HEK293T (cell line): Measurements from ENCODE around the gene KIAA1614.

Experiments
- BHLHE40 ChIP-seq: fragments of 450-650 bp; IDR thresholded peaks from 2 replicates; pipeline ENCODE4 v1.6.1; 2016; ENCODE audit warnings: mild to moderate bottlenecking, moderate library complexity, borderline replicate concordance
- CTBP1 ChIP-seq: fragments of 450-650 bp; IDR thresholded peaks from 2 replicates; pipeline ENCODE4 v1.6.1; 2016; ENCODE audit warnings: borderline replicate concordance
- ELF4 ChIP-seq: fragments of 450-650 bp; IDR thresholded peaks from 2 replicates; pipeline ENCODE4 v1.6.1; 2017; ENCODE audit warnings: antibody characterized with exemption
- FOXA1 ChIP-seq: fragments of 450-650 bp; IDR thresholded peaks from 2 replicates; pipeline ENCODE4 v1.6.1; 2016; ENCODE audit warnings: mild to moderate bottlenecking
- FOXM1 ChIP-seq: fragments of 450-650 bp; IDR thresholded peaks from 2 replicates; pipeline ENCODE4 v1.6.1; 2017; ENCODE audit warnings: mild to moderate bottlenecking, borderline replicate concordance
- HDGF ChIP-seq: fragments of 450-650 bp; IDR thresholded peaks from 2 replicates; pipeline ENCODE4 v1.6.1; 2017; ENCODE audit warnings: antibody characterized with exemption, borderline replicate concordance
- L3MBTL2 ChIP-seq: fragments of 450-650 bp; conservative IDR thresholded peaks from 2 replicates; pipeline ENCODE4 v1.6.1; 2016; ENCODE audit warnings: mild to moderate bottlenecking
- SP1 ChIP-seq: fragments of 450-650 bp; IDR thresholded peaks from 2 replicates; pipeline ENCODE4 v1.6.1; 2017
- TF ChIP-seq, protein P1 (sequence below): fragments of 450-650 bp; IDR thresholded peaks from 2 replicates; pipeline ENCODE4 v1.6.1; 2016

DNA sequence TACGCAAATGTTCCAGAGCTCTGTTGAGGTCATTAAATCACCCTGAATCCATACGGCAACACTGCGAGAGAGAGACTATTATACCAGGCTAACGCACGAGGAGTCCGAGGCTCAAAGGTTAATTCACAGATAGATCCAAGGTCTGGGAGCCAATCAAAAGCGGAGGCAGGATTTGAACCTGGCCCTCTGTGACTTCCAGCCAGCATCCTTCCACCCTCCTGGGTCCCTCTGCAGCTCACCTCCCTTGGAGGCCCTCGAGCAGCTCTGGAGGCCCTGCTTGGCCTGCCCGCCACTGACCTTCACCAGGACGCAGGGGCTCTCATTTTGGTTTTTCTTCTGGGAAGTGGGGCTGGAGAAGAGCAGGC lies 42.1 kb downstream of the KIAA1614 start:
- TF ChIP-seq BHLHE40 (no peak), ELF4 (no peak), L3MBTL2 (no peak), FOXA1 (no peak), SP1 (no peak), FOXM1 (no peak), CTBP1 (no peak), HDGF (no peak)
- TF ChIP-seq, protein P1, sequence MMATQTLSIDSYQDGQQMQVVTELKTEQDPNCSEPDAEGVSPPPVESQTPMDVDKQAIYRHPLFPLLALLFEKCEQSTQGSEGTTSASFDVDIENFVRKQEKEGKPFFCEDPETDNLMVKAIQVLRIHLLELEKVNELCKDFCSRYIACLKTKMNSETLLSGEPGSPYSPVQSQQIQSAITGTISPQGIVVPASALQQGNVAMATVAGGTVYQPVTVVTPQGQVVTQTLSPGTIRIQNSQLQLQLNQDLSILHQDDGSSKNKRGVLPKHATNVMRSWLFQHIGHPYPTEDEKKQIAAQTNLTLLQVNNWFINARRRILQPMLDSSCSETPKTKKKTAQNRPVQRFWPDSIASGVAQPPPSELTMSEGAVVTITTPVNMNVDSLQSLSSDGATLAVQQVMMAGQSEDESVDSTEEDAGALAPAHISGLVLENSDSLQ: no peak
